Loucy (cell line): ENCODE measurements around the gene JAK3.

Experiments used
- H2AFZ ChIP-seq: fragments of 200-600 bp; sonication (generic); 2 replicates; pipeline ENCODE4 v1.6.0; 2016; ENCODE audit warnings: antibody characterized with exemption, mild to moderate bottlenecking, low read length, moderate library complexity
- H3F3A ChIP-seq: fragments of 200-600 bp; 2 replicates; pipeline ENCODE4 v1.6.0; 2016; ENCODE audit warnings: antibody characterized with exemption, low read depth, mild to moderate bottlenecking
- H3K27me3 ChIP-seq: fragments of 200-600 bp; sonication (generic); 2 replicates; pipeline ENCODE4 v1.6.1; 2014; ENCODE audit warnings: low read length, mild to moderate bottlenecking; ENCODE audit not compliant: insufficient read depth, poor library complexity, severe bottlenecking
- H3K36me3 ChIP-seq: fragments of 200-600 bp; sonication (generic); 2 replicates; pipeline ENCODE4 v1.6.1; 2016; ENCODE audit warnings: low read length; ENCODE audit not compliant: insufficient read depth
- H3K4me1 ChIP-seq: fragments of 200-600 bp; sonication (generic); 2 replicates; pipeline ENCODE4 v1.5.1; 2014; ENCODE audit warnings: low read length, mild to moderate bottlenecking; ENCODE audit not compliant: insufficient read depth, poor library complexity, severe bottlenecking
- H3K4me2 ChIP-seq: fragments of 200-600 bp; sonication (generic); 2 replicates; pipeline ENCODE4 v1.6.0; 2014; ENCODE audit warnings: antibody characterized with exemption, low read length, low read depth, mild to moderate bottlenecking; ENCODE audit not compliant: poor library complexity, severe bottlenecking
- H3K4me3 ChIP-seq: fragments of 200-600 bp; sonication (generic); 2 replicates; pipeline ENCODE4 v1.5.1; 2014; ENCODE audit warnings: low read length, mild to moderate bottlenecking, mixed read lengths; ENCODE audit not compliant: poor library complexity, severe bottlenecking
- H3K79me2 ChIP-seq: fragments of 200-600 bp; sonication (generic); 2 replicates; pipeline ENCODE4 v1.6.1; 2014; ENCODE audit warnings: low read length; ENCODE audit not compliant: insufficient read depth
- H3K9ac ChIP-seq: fragments of 200-600 bp; sonication (generic); 2 replicates; pipeline ENCODE4 v1.6.0; 2014; ENCODE audit warnings: mild to moderate bottlenecking, low read depth, low read length, moderate library complexity; ENCODE audit not compliant: poor library complexity, severe bottlenecking
- H3K9me2 ChIP-seq: fragments of 200-600 bp; sonication (generic); replicated peaks from 2 replicates; pipeline ENCODE4 v1.6.1; 2016; ENCODE audit warnings: low read depth, low read length, mixed read lengths
- H3K9me3 ChIP-seq: fragments of 200-600 bp; sonication (generic); 2 replicates; pipeline ENCODE4 v1.6.1; 2014; ENCODE audit warnings: mild to moderate bottlenecking, antibody characterized with exemption, low read length, low read depth; ENCODE audit not compliant: insufficient read depth
- H4K20me1 ChIP-seq: fragments of 200-600 bp; sonication (generic); 2 replicates; pipeline ENCODE4 v1.6.0; 2014; ENCODE audit warnings: antibody characterized with exemption, low read length, mild to moderate bottlenecking; ENCODE audit not compliant: insufficient read depth, poor library complexity, severe bottlenecking
- EZH2phosphoT487 ChIP-seq: fragments of 200-600 bp; IDR thresholded peaks from 2 replicates; pipeline ENCODE4 v1.6.1; 2018; ENCODE audit warnings: antibody characterized with exemption, mild to moderate bottlenecking, moderate library complexity, borderline replicate concordance
- TF ChIP-seq, protein P1 (sequence below): fragments of 200-600 bp; sonication (generic); conservative IDR thresholded peaks from 2 replicates; pipeline ENCODE4 v1.5.1; 2014; ENCODE audit warnings: mild to moderate bottlenecking, antibody characterized with exemption, low read length

Gene JAK3

DNA sequence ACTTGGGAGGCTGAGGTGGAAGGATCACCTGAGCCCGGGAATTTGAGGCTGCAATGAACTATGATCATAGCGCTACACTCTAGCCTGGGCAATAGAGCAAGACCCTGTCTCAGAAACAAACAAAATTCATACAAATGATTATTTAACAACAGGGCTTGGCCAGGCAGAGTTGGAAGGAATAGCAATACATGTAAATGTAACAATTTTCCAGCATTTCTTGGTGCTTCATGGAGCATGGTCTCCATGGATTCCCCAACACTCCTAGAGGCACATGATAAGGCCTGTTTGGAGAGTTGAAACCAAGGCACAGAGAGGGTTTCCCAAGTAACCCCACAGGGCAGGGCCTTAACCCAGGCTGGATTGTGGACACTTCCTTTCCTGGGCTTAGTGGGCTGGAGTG is 36.7 kb downstream of the JAK3 start:
- TF ChIP-seq EZH2phosphoT487 = no peak
- TF ChIP-seq, protein P1, sequence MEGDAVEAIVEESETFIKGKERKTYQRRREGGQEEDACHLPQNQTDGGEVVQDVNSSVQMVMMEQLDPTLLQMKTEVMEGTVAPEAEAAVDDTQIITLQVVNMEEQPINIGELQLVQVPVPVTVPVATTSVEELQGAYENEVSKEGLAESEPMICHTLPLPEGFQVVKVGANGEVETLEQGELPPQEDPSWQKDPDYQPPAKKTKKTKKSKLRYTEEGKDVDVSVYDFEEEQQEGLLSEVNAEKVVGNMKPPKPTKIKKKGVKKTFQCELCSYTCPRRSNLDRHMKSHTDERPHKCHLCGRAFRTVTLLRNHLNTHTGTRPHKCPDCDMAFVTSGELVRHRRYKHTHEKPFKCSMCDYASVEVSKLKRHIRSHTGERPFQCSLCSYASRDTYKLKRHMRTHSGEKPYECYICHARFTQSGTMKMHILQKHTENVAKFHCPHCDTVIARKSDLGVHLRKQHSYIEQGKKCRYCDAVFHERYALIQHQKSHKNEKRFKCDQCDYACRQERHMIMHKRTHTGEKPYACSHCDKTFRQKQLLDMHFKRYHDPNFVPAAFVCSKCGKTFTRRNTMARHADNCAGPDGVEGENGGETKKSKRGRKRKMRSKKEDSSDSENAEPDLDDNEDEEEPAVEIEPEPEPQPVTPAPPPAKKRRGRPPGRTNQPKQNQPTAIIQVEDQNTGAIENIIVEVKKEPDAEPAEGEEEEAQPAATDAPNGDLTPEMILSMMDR = no peak
- Histone ChIP-seq H4K20me1 (no peaks in the 10 kb centered on the region), H3K4me3 (no peak overlapping the region), H2AFZ (no peak overlapping the region), H3K9ac (no peak overlapping the region), H3K4me1 (no peaks in the 10 kb centered on the region), H3K79me2 (no peaks in the 10 kb centered on the region), H3F3A (no peaks in the 10 kb centered on the region), H3K4me2 (no peak overlapping the region), H3K27me3 (no peaks in the 10 kb centered on the region), H3K9me3 (no peaks in the 10 kb centered on the region), H3K9me2 (no peaks in the 10 kb centered on the region), H3K36me3 (no peaks in the 10 kb centered on the region)

DNA sequence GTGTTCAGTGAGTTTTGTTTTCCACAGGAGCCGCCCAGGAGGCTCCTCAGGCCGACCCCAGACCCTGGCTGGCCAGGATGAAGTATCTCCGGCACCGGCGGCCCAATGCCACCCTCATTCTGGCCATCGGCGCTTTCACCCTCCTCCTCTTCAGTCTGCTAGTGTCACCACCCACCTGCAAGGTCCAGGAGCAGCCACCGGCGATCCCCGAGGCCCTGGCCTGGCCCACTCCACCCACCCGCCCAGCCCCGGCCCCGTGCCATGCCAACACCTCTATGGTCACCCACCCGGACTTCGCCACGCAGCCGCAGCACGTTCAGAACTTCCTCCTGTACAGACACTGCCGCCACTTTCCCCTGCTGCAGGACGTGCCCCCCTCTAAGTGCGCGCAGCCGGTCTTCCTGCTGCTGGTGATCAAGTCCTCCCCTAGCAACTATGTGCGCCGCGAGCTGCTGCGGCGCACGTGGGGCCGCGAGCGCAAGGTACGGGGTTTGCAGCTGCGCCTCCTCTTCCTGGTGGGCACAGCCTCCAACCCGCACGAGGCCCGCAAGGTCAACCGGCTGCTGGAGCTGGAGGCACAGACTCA is 40.0 kb downstream of the JAK3 start:
- no peak overlapping the region for H3K4me2 ChIP-seq
- H3K79me2 ChIP-seq = no peaks in the 10 kb centered on the region
- no peak overlapping the region for H2AFZ ChIP-seq
- H3F3A ChIP-seq = no peaks in the 10 kb centered on the region
- H3K9me2 ChIP-seq = no peaks in the 10 kb centered on the region
- H4K20me1 ChIP-seq = no peaks in the 10 kb centered on the region
- H3K9me3 ChIP-seq = no peaks in the 10 kb centered on the region
- TF ChIP-seq, protein P1 = no peak
- no peak for TF ChIP-seq EZH2phosphoT487
- H3K4me3 ChIP-seq = no peak overlapping the region
- no peaks in the 10 kb centered on the region for H3K4me1 ChIP-seq
- H3K9ac ChIP-seq = no peak overlapping the region
- no peaks in the 10 kb centered on the region for H3K27me3 ChIP-seq
- no peaks in the 10 kb centered on the region for H3K36me3 ChIP-seq

DNA sequence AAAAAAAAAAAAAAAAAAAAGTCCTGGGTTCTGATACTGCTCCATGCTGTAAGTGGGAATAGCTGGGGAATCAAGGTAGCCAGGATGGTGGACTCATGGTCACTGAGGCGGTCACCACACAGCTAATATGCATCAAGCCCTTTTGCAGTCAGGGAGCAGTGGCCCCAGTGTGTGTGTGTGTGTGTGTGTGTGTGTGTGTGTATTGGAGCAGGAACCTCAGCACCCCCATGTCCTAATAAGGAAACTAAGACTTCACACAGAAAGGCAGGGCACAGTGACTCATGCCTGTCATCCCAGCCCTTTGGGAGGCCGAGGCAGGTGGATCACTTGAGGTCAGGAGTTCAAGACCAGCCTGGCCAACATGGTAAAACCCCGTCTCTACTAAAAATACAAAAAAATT is 40.8 kb downstream of the JAK3 start:
- TF ChIP-seq, protein P1 = no peak
- TF ChIP-seq EZH2phosphoT487 = no peak
- Histone ChIP-seq H3K9me2 (no peaks in the 10 kb centered on the region), H4K20me1 (no peaks in the 10 kb centered on the region), H3K4me3 (no peak overlapping the region), H3F3A (no peaks in the 10 kb centered on the region), H3K27me3 (no peaks in the 10 kb centered on the region), H3K9ac (no peak overlapping the region), H3K4me2 (no peak overlapping the region), H3K4me1 (no peaks in the 10 kb centered on the region), H3K9me3 (no peaks in the 10 kb centered on the region), H3K36me3 (no peaks in the 10 kb centered on the region), H3K79me2 (no peaks in the 10 kb centered on the region), H2AFZ (no peak overlapping the region)
